HG03103 (cell line): ENCODE data around the gene SPC24.
"Not testable (repeated sequence)": the region's sequence is repeated elsewhere in the genome, so short reads cannot be mapped to it uniquely, and the experiment has no call there.

Source experiments
- ATAC-seq: cut with Tn5 transposase; IDR thresholded peaks from one replicate; pipeline ENCODE4 v1.9.1; 2021; ENCODE audit warnings: low read depth; ENCODE audit not compliant: unreplicated experiment

SPC24 gene

GRCh38 chr19:11100049-11100448, 55.5 kb downstream of the SPC24 start:
- ATAC-seq: no peak

- ATAC-seq: no peak
Measured at GRCh38 chr19:11098861-11099260, 56.7 kb downstream of the SPC24 start.

GRCh38 chr19:11098327-11098726, 57.3 kb downstream of the SPC24 start:
- no peak for ATAC-seq

- not testable (repeated sequence) for ATAC-seq
Measured at GRCh38 chr19:11097367-11097766, 58.2 kb downstream of the SPC24 start.

- no peak for ATAC-seq
Measured at GRCh38 chr19:11096210-11096841, 59.3 kb downstream of the SPC24 start.
